PC-3 (cell line): ENCODE data around the gene SPINK4. TPM values are rescaled to one million over a fixed set of nuclear protein-coding genes. Genes with fewer than 3 reads are reported as not detected.
A peak's percentile ranks its signal among the peaks of the same experiment; 100 is the strongest.

ENCODE experiments used
- ATAC-seq: fragments of 200-7000 bp; cut with Tn5 transposase; 2 replicates; pipeline ENCODE4 v1.9.1; 2020; ENCODE audit warnings: mild to moderate bottlenecking, moderate library complexity
- BruUV-seq: library from RNA; stranded (reverse); fragments of 400-500 nt; replicated peaks from 2 replicates; lab custom pipeline; 2021; lab: Mats Ljungman, UMichigan
- CTCF ChIA-PET: fragments of 300-600 bp; sonication (Branson Sonifier 250); formaldehyde crosslinking; loops from one replicate; lab custom pipeline; 2022; ENCODE audit warnings: antibody characterized with exemption; lab: Charles Lee
- POLR2A ChIA-PET: fragments of 300-600 bp; sonication (Branson Sonifier 250); formaldehyde crosslinking; loops from one replicate; lab custom pipeline; 2022; ENCODE audit warnings: antibody characterized with exemption; ENCODE audit not compliant: unreplicated experiment; lab: Charles Lee
- DNase-seq: peaks from one replicate; pipeline ENCODE4 v3.0.0-alpha.2; 2015
- H2AFZ ChIP-seq: fragments of 300-600 bp; sonication (generic); 2 replicates; pipeline ENCODE4 v1.6.0; 2016; ENCODE audit warnings: antibody characterized with exemption, low read length
- H3F3A ChIP-seq: fragments of 300-600 bp; sonication (generic); one replicate; pipeline ENCODE4 v1.6.0; 2017; ENCODE audit warnings: antibody characterized with exemption, low read length, control low read depth, mild to moderate bottlenecking; ENCODE audit not compliant: unreplicated experiment
- H3K27ac ChIP-seq: fragments of 300-600 bp; sonication (generic); 2 replicates; pipeline ENCODE4 v1.5.1; 2016; ENCODE audit warnings: mild to moderate bottlenecking, low read length
- H3K27me3 ChIP-seq: fragments of 300-600 bp; sonication (generic); 2 replicates; pipeline ENCODE4 v1.6.1; 2016; ENCODE audit warnings: low read length, mixed read lengths
- H3K36me3 ChIP-seq: fragments of 300-600 bp; sonication (generic); 2 replicates; pipeline ENCODE4 v1.6.1; 2016; ENCODE audit warnings: low read depth, mixed run types, low read length, mixed read lengths
- H3K4me1 ChIP-seq: fragments of 300-600 bp; sonication (generic); 2 replicates; pipeline ENCODE4 v1.5.1; 2016; ENCODE audit warnings: low read length; ENCODE audit not compliant: insufficient read depth
- H3K4me2 ChIP-seq: fragments of 300-600 bp; sonication (generic); 2 replicates; pipeline ENCODE4 v1.6.0; 2016; ENCODE audit warnings: low read length
- H3K4me3 ChIP-seq: fragments of 300-600 bp; sonication (generic); 2 replicates; pipeline ENCODE4 v1.5.1; 2016; ENCODE audit warnings: mild to moderate bottlenecking, low read length, mixed read lengths
- H3K79me2 ChIP-seq: fragments of 300-600 bp; sonication (generic); 2 replicates; pipeline ENCODE4 v1.6.1; 2017; ENCODE audit warnings: low read length, mixed read lengths
- H3K9ac ChIP-seq: fragments of 300-600 bp; sonication (generic); 2 replicates; pipeline ENCODE4 v1.6.0; 2016; ENCODE audit warnings: mild to moderate bottlenecking, low read length
- H3K9me2 ChIP-seq: fragments of 300-600 bp; sonication (generic); replicated peaks from 2 replicates; pipeline ENCODE4 v1.6.1; 2016; ENCODE audit warnings: mixed run types, low read length, mixed read lengths
- H3K9me3 ChIP-seq: fragments of 300-600 bp; sonication (generic); 2 replicates; pipeline ENCODE4 v1.6.1; 2016; ENCODE audit warnings: low read length, mixed read lengths
- H4K20me1 ChIP-seq: fragments of 300-600 bp; sonication (generic); 2 replicates; pipeline ENCODE4 v1.6.1; 2016; ENCODE audit warnings: low read length, mixed read lengths
- EZH2 ChIP-seq: fragments of 300-600 bp; sonication (generic); IDR thresholded peaks from one replicate; pipeline ENCODE4 v1.6.1; 2017; ENCODE audit warnings: antibody characterized with exemption, mild to moderate bottlenecking, low read length; ENCODE audit not compliant: unreplicated experiment
- EZH2phosphoT487 ChIP-seq: fragments of 300-600 bp; sonication (generic); IDR thresholded peaks from 2 replicates; pipeline ENCODE4 v1.6.1; 2018; ENCODE audit warnings: mild to moderate bottlenecking, antibody characterized with exemption, low read length, borderline replicate concordance
- intact Hi-C: fragments of 100-400 bp; cut with micrococcal nuclease; formaldehyde crosslinking; loops from 2 replicates; pipeline ENCODE4 v1.9.0; 2023
- total RNA-seq: library from RNA; depleted of rRNA; stranded (reverse); fragments of >200 nt; gene quantifications from 2 replicates; pipeline ENCODE4 v1.2.3, GENCODE V29; 2014
- TF ChIP-seq, protein P1 (sequence below): fragments of 300-600 bp; sonication (generic); conservative IDR thresholded peaks from 2 replicates; pipeline ENCODE4 v1.5.1; 2017; ENCODE audit warnings: antibody characterized with exemption, low read depth, mild to moderate bottlenecking, low read length

SPINK4 gene
- total RNA-seq, 1 experiment from 2014 or later, result not detected

DNA sequence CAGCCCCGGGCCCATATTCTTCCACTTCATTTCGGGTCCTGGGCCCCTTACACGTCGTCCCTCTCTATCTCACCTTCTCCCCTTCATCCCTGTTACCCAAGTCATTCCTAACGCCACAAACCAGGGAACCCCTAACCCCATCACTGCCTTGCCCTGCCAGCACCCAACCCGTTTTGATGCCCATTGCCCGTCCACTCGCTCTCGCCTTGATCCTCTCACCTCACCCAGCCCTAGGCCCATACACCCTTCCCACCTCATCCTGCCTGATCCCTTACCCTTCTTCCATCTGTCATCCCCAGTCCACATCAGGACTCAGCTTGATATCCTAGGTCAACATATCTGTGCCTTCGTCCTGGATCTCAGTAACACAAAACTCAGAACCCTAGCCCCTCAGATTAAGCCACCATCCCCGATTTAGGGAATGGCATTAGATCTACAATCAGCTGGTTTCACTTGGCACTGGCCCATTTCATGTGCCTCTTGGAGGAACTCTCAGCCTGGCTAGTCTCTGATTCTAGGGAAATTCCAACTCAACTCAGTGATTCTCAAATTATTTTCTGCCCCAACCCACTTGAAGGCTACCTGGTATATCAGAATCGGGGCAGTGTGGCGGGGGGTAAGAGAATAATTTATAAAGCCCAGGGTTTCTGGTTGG lies 25.4 kb downstream of the SPINK4 start:
- H4K20me1 ChIP-seq, result peaks cover 8% of the 10 kb centered on the region
- intact Hi-C loops, result loop anchor here (2.0 kb wide), 1 partner anchor 31 kb away; no protein-coding TSS in a partner anchor
- no peaks in the 10 kb centered on the region for H3K9me2 ChIP-seq
- H3K4me3 ChIP-seq, result peak overlapping the region; percentile 91
- H3K79me2 ChIP-seq, result peaks cover 60% of the 10 kb centered on the region
- H3K27me3 ChIP-seq, result no peaks in the 10 kb centered on the region
- peaks cover 23% of the 10 kb centered on the region for H3K36me3 ChIP-seq
- H2AFZ ChIP-seq, result no peak overlapping the region
- H3K4me1 ChIP-seq, result peaks cover 19% of the 10 kb centered on the region
- H3K9me3 ChIP-seq, result no peaks in the 10 kb centered on the region
- peak overlapping the region; percentile 90 for H3K9ac ChIP-seq
- DNase-seq, result no peak
- ChIA-PET POLR2A (no interaction called here), CTCF (no interaction called here)
- TF ChIP-seq EZH2, result no peak
- no peak for TF ChIP-seq EZH2phosphoT487
- TF ChIP-seq, protein P1, sequence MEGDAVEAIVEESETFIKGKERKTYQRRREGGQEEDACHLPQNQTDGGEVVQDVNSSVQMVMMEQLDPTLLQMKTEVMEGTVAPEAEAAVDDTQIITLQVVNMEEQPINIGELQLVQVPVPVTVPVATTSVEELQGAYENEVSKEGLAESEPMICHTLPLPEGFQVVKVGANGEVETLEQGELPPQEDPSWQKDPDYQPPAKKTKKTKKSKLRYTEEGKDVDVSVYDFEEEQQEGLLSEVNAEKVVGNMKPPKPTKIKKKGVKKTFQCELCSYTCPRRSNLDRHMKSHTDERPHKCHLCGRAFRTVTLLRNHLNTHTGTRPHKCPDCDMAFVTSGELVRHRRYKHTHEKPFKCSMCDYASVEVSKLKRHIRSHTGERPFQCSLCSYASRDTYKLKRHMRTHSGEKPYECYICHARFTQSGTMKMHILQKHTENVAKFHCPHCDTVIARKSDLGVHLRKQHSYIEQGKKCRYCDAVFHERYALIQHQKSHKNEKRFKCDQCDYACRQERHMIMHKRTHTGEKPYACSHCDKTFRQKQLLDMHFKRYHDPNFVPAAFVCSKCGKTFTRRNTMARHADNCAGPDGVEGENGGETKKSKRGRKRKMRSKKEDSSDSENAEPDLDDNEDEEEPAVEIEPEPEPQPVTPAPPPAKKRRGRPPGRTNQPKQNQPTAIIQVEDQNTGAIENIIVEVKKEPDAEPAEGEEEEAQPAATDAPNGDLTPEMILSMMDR, result no peak
- H3F3A ChIP-seq, result no peaks in the 10 kb centered on the region
- peak overlapping the region; percentile 100 for H3K4me2 ChIP-seq
- ATAC-seq, result no peak
- peak overlapping the region; percentile 53 for H3K27ac ChIP-seq
- BruUV-seq, result TSS peak; percentile 44

DNA sequence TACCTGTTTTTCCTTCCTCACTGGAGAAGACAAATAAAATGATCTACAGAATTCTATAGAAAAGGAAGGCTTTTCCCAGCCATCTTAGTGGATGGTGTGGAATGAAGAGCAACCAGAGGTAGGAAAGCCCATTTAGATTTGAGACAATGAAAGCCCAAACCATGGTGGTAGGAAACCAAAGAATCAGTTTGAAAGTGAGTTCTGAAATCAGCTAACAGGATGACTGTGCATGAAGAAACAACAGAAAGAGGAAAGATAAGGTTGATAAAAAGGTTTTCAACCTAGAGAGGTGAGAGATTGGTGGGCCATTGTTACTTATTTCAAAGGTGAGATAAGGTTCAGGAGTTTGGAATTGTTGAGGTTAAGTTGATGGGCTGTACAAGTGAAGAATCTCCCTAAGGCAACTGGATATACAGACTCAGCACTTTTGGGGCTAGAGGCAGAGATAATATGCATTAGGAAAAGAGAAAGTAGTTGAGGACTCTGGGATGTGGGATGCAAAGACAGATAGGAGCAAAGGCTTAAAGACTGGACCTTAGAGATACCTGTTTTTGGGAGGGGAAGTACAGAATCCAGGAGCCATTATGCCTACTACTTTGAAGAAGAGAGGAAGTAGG lies 27.3 kb downstream of the SPINK4 start:
- ChIA-PET CTCF (no interaction called here), POLR2A (no interaction called here)
- Histone ChIP-seq H2AFZ (no peak overlapping the region), H3K27ac (no peak overlapping the region), H3K36me3 (peaks cover 16% of the 10 kb centered on the region), H3K4me1 (peaks cover 28% of the 10 kb centered on the region), H3K9me3 (no peaks in the 10 kb centered on the region), H3K4me2 (no peak overlapping the region), H3K9ac (no peak overlapping the region), H3K79me2 (peaks cover 42% of the 10 kb centered on the region), H3K9me2 (no peaks in the 10 kb centered on the region), H3K27me3 (no peaks in the 10 kb centered on the region), H4K20me1 (peaks cover 8% of the 10 kb centered on the region), H3F3A (peaks cover 7% of the 10 kb centered on the region), H3K4me3 (no peak overlapping the region)
- ATAC-seq, result no peak
- DNase-seq, result no peak
- TF ChIP-seq EZH2 (no peak), EZH2phosphoT487 (no peak)
- TF ChIP-seq, protein P1, result no peak
- intact Hi-C loops, result no loop called here
- BruUV-seq, result no TSS peak

DNA sequence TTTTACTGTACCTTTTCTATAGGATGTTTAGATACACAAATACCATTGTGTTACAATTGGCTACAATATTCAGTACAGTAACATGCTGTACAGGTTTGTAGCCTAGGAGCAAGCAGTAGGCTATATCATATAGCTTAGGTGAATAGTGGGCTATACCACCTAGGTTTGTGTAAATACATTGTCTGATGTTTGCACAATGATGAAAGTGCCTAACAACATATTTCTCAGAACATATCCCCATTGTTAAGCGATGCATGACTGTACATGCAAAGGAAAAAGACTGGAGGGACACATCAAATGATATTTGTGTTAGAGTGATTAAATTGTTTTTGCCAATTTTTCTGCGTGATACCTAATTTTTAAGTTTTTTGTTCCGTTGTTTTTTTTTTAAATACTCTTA lies 30.2 kb downstream of the SPINK4 start:
- Histone ChIP-seq H3K36me3 (peaks cover 16% of the 10 kb centered on the region), H2AFZ (no peak overlapping the region), H3F3A (peaks cover 7% of the 10 kb centered on the region), H4K20me1 (no peaks in the 10 kb centered on the region), H3K9me3 (no peaks in the 10 kb centered on the region), H3K9ac (no peak overlapping the region), H3K4me2 (no peak overlapping the region), H3K4me3 (no peak overlapping the region), H3K27ac (no peak overlapping the region), H3K4me1 (peaks cover 45% of the 10 kb centered on the region), H3K79me2 (peaks cover 23% of the 10 kb centered on the region), H3K27me3 (no peaks in the 10 kb centered on the region), H3K9me2 (no peaks in the 10 kb centered on the region)
- ATAC-seq (peak; percentile 26; the same call in 1 of the 2 replicates), DNase-seq (no peak)
- no peak for TF ChIP-seq EZH2
- TF ChIP-seq, protein P1, result no peak
- ChIA-PET CTCF (no interaction called here), POLR2A (no interaction called here)
- intact Hi-C loops, result no loop called here
- no TSS peak for BruUV-seq
